ENCODE results near the gene HIRIP3. TPM values are rescaled to one million over a fixed set of nuclear protein-coding genes. Genes with fewer than 3 reads are reported as not detected.
A peak's percentile ranks its signal among the peaks of the same experiment; 100 is the strongest.

The HIRIP3 gene
- total and polyA plus RNA-seq, 2 of the 4 experiments (the other 2 are of a cell fraction), result 5.0 to 10.5 TPM

- Histone ChIP-seq H3K18ac (ENCODE audit: low read depth, low read length) (no peak overlapping the region), H4K8ac (ENCODE audit: low read depth in 2 of 2, low read length in 2 of 2) (no peak overlapping the region), H3K79me1 (ENCODE audit: low read depth in 1 of 2, low read length in 2 of 2) (peaks cover 0 to 9% of the 10 kb centered on the region in 2 experiments; a peak in 1 of 4 replicates), H3K27ac (ENCODE audit: insufficient read depth, low read length) (no peak overlapping the region), H2BK120ac (ENCODE audit: low read depth, low read length) (no peak overlapping the region), H3K9me3 (ENCODE audit: control insufficient read depth, insufficient read depth, low read length) (no peaks in the 10 kb centered on the region), H3K27me3 (ENCODE audit: control insufficient read depth, insufficient read depth, low read length) (no peaks in the 10 kb centered on the region), H3K4me1 (ENCODE audit: control insufficient read depth, insufficient read depth, low read length) (no peaks in the 10 kb centered on the region), H2BK20ac (ENCODE audit: low read depth, low read length) (no peak overlapping the region), H2AFZ (replicated peaks; ENCODE audit: low read length, poor library complexity) (peak overlapping the region; percentile 33), H3K23ac (ENCODE audit: low read depth, low read length) (no peak overlapping the region), H2BK5ac (ENCODE audit: low read depth, low read length, poor library complexity, severe bottlenecking) (no peak overlapping the region), H3K4ac (ENCODE audit: low read depth, low read length) (no peak overlapping the region), H4K20me1 (ENCODE audit: insufficient read depth, low read length) (no peaks in the 10 kb centered on the region; the same call in 1 of the 2 replicates), H4K91ac (ENCODE audit: insufficient read depth, low read depth, low read length) (no peak overlapping the region), H3K9me1 (ENCODE audit: insufficient read depth, low read length) (no peaks in the 10 kb centered on the region), H3K36me3 (ENCODE audit: control insufficient read depth, insufficient read depth, low read length) (peaks cover 76% of the 10 kb centered on the region), H3K14ac (replicated peaks; ENCODE audit: low read depth, low read length) (no peak overlapping the region), H4K5ac (ENCODE audit: low read depth, low read length) (no peak overlapping the region), H2BK15ac (ENCODE audit: low read depth, low read length) (no peak overlapping the region), H2AK9ac (replicated peaks; ENCODE audit: low read depth, low read length, poor library complexity) (no peak overlapping the region), H2AK5ac (ENCODE audit: low read depth, low read length) (no peak overlapping the region), H3K4me3 (ENCODE audit: insufficient read depth, low read depth, low read length) (no peak overlapping the region), H3K4me2 (ENCODE audit: low read depth, low read length) (no peak overlapping the region), H3K9ac (ENCODE audit: low read depth, low read length) (no peak overlapping the region), H3K56ac (ENCODE audit: extremely low read depth, insufficient read depth, low read length) (no peak overlapping the region)
- POLR2A ChIA-PET (ENCODE audit: unreplicated experiment), result no interaction called here
- intact Hi-C loops (cut with micrococcal nuclease), result no loop called here
- DNase-seq (no peak), ATAC-seq (ENCODE audit: low read depth) (no peak)
- CTCF ChIA-PET, result no interaction called here
- no TSS peak for BruUV-seq (replicated peaks)
- TF ChIP-seq FOS (IDR thresholded peaks at IDR 0.05; ENCODE audit: low read depth, low read length) (no peak), CEBPB (IDR thresholded peaks at IDR 0.05; ENCODE audit: low read depth, low read length) (no peak), RFX5 (IDR thresholded peaks at IDR 0.05; ENCODE audit: low read depth, low read length) (no peak), NFE2L2 (IDR thresholded peaks at IDR 0.05; ENCODE audit: low read depth, low read length) (no peak), MXI1 (IDR thresholded peaks at IDR 0.05; ENCODE audit: borderline replicate concordance, low read depth, low read length) (no peak), CTCF (conservative IDR thresholded peaks at IDR 0.05; ENCODE audit: low read depth, low read length) (no peak), BHLHE40 (IDR thresholded peaks at IDR 0.05; ENCODE audit: low read depth, low read length) (no peak), RAD21 (IDR thresholded peaks at IDR 0.05; ENCODE audit: low read length) (no peak), RCOR1 (IDR thresholded peaks at IDR 0.05; ENCODE audit: insufficient replicate concordance, low read length) (no peak), USF2 (IDR thresholded peaks at IDR 0.05; ENCODE audit: low read depth, low read length) (no peak), MAFK (IDR thresholded peaks at IDR 0.05; ENCODE audit: low read depth, low read length) (no peak), ELK1 (IDR thresholded peaks at IDR 0.05; ENCODE audit: borderline replicate concordance, low read depth, low read length) (no peak), MAZ (IDR thresholded peaks at IDR 0.05; ENCODE audit: borderline replicate concordance, low read depth, low read length) (no peak), SMC3 (IDR thresholded peaks at IDR 0.05; ENCODE audit: low read depth, low read length) (no peak), CHD1 (IDR thresholded peaks at IDR 0.05; ENCODE audit: low read depth, low read length) (no peak), POLR2A (IDR thresholded peaks at IDR 0.05; ENCODE audit: low read depth, low read length) (no peak)
- WGBS, 2 experiments (ENCODE audit: extremely low coverage in 2 of 2, insufficient read length in 1 of 2), result no CpG with 5 or more reads among the region's 5 CpGs
- in situ Hi-C loops (cut with MboI; ENCODE audit: low sequenced_read_pairs), result no loop called here
- dilution Hi-C loops (cut with HindIII; ENCODE audit: low sequenced_read_pairs, unreplicated experiment), result no loop called here
These were observed 8.5 kb downstream of the HIRIP3 start for GRCh38 chr16:29986931-29987330.
